GM12878 (cell line): Measurements from ENCODE around the gene MRM3. TPM values are rescaled to one million over a fixed set of nuclear protein-coding genes. Genes with fewer than 3 reads are reported as not detected.

Source experiments
- ATAC-seq: fragments of 200-7000 bp; cut with Tn5 transposase; 3 replicates; pipeline ENCODE4 v1.9.1; 2020; ENCODE audit warnings: mild to moderate bottlenecking, moderate library complexity
- BruUV-seq: library from RNA; stranded (reverse); fragments of 400-500 nt; replicated peaks from 2 replicates; lab custom pipeline; 2021; lab: Mats Ljungman, UMichigan
- CTCF ChIA-PET: fragments of 300-600 bp; sonication (Branson Sonifier 250); formaldehyde crosslinking; extraction: SDS; loops from one replicate; lab custom pipeline; 2021; ENCODE audit warnings: inconsistent platforms; lab: Yijun Ruan, JAX
- POLR2A ChIA-PET: fragments of 350-600 bp; formaldehyde crosslinking; extraction: SDS; loops from one replicate; lab custom pipeline; 2021; ENCODE audit warnings: inconsistent platforms; lab: Charles Lee
- RAD21 ChIA-PET: fragments of 300-600 bp; sonication (Branson Sonifier 250); formaldehyde crosslinking; loops from one replicate; lab custom pipeline; 2023; ENCODE audit warnings: antibody characterized with exemption; ENCODE audit not compliant: unreplicated experiment; lab: Charles Lee
- SMC1A ChIA-PET: fragments of 300-600 bp; sonication (Branson Sonifier 250); formaldehyde crosslinking; loops from one replicate; lab custom pipeline; 2023; ENCODE audit not compliant: unreplicated experiment, uncharacterized antibody; lab: Charles Lee
- DNase-seq: peaks from one replicate; pipeline ENCODE4 v3.0.0-alpha.2; 2011; ENCODE audit warnings: low read depth, low spot score
- FAIRE-seq: peaks from 3 replicates; lab custom pipeline; 2011; peaks lifted over from hg19 to GRCh38; lab: Jason Lieb, UNC
- H2AFZ ChIP-seq: 2 replicates; pipeline ENCODE4 v1.6.0; 2011; ENCODE audit warnings: low read depth, low read length, control low read depth; ENCODE audit not compliant: control insufficient read depth
- H3K27ac ChIP-seq: 2 replicates; pipeline ENCODE4 v1.5.1; 2011; ENCODE audit warnings: control low read depth; ENCODE audit not compliant: control insufficient read depth, insufficient read depth
- H3K27me3 ChIP-seq, 2 experiments: replicated peaks in 1 of 2; 2 replicates each; pipeline versions ENCODE4 v1.6.0 to v1.6.1; 2011; ENCODE audit warnings: low read length in 1 of 2; ENCODE audit not compliant: control insufficient read depth in 2 of 2, insufficient read depth in 2 of 2
- H3K36me3 ChIP-seq, 2 experiments: 2 replicates each; pipeline ENCODE4 v1.5.1; 2011; ENCODE audit warnings: low read length in 1 of 2; ENCODE audit not compliant: control insufficient read depth in 2 of 2, insufficient read depth in 2 of 2
- H3K4me1 ChIP-seq: 2 replicates; pipeline ENCODE4 v1.6.1; 2011; ENCODE audit warnings: mild to moderate bottlenecking, low read length, moderate library complexity, mixed read lengths; ENCODE audit not compliant: control insufficient read depth, insufficient read depth
- H3K4me2 ChIP-seq: 2 replicates; pipeline ENCODE4 v1.6.0; 2011; ENCODE audit warnings: control low read depth; ENCODE audit not compliant: control insufficient read depth, insufficient read depth
- H3K4me3 ChIP-seq: fragments of 200-600 bp; sonication (generic); 2 replicates; pipeline ENCODE4 v1.5.1; 2016
- H3K79me2 ChIP-seq: 2 replicates; pipeline ENCODE4 v1.6.0; 2011; ENCODE audit warnings: low read length; ENCODE audit not compliant: control insufficient read depth, insufficient read depth
- H3K9ac ChIP-seq: 2 replicates; pipeline ENCODE4 v1.8.0; 2011; ENCODE audit warnings: low read length, control low read depth, mixed read lengths; ENCODE audit not compliant: control insufficient read depth, insufficient read depth
- H3K9me3 ChIP-seq: replicated peaks from 3 replicates; pipeline ENCODE4 v1.5.1; 2011; ENCODE audit warnings: mild to moderate bottlenecking, low read length; ENCODE audit not compliant: control insufficient read depth, insufficient read depth
- H4K20me1 ChIP-seq: 2 replicates; pipeline ENCODE4 v1.6.0; 2011; ENCODE audit not compliant: control insufficient read depth, insufficient read depth
- BRCA1 ChIP-seq: IDR thresholded peaks from 2 replicates; pipeline ENCODE4 v1.6.1; 2011; ENCODE audit warnings: low read depth, low read length, improper control_type of control experiment
- CEBPB ChIP-seq, 2 experiments: fragments of 150-350 bp in 1 of 2; IDR thresholded peaks; 2 replicates each; pipeline ENCODE4 v1.6.1; 2012 to 2014; ENCODE audit warnings: low read depth in 2 of 2, low read length in 2 of 2, borderline replicate concordance in 1 of 2, inconsistent platforms in 1 of 2
- DPF2 ChIP-seq: fragments of 450-650 bp; IDR thresholded peaks from 2 replicates; pipeline ENCODE4 v1.6.1; 2017; ENCODE audit warnings: mild to moderate bottlenecking
- HDGF ChIP-seq: fragments of 450-650 bp; IDR thresholded peaks from 2 replicates; pipeline ENCODE4 v1.6.1; 2016; ENCODE audit warnings: antibody characterized with exemption
- IKZF2 ChIP-seq, 2 experiments: fragments of 450-650 bp; IDR thresholded peaks; 2 replicates each; pipeline ENCODE4 v1.6.1; 2017; ENCODE audit warnings: mild to moderate bottlenecking in 2 of 2, moderate library complexity in 2 of 2
- MXI1 ChIP-seq: fragments of 150-350 bp; IDR thresholded peaks from 2 replicates; pipeline ENCODE4 v1.6.1; 2011; ENCODE audit warnings: low read depth, mild to moderate bottlenecking, inconsistent platforms, low read length, improper control_type of control experiment
- NFIC ChIP-seq: IDR thresholded peaks from 2 replicates; pipeline ENCODE4 v1.6.1; 2012; ENCODE audit warnings: low read depth, mild to moderate bottlenecking, inconsistent platforms, low read length, moderate library complexity
- PAX8 ChIP-seq: fragments of 450-650 bp; IDR thresholded peaks from 2 replicates; pipeline ENCODE4 v1.6.1; 2017; ENCODE audit warnings: mild to moderate bottlenecking, moderate library complexity
- RAD21 ChIP-seq: IDR thresholded peaks from 2 replicates; pipeline ENCODE4 v1.6.1; 2011; ENCODE audit warnings: mild to moderate bottlenecking, low read depth, low read length, moderate library complexity; ENCODE audit not compliant: insufficient read depth
- RCOR1 ChIP-seq: conservative IDR thresholded peaks from 2 replicates; pipeline ENCODE4 v1.6.1; 2012; ENCODE audit warnings: low read depth, low read length, improper control_type of control experiment
- SMARCA5 ChIP-seq: fragments of 450-650 bp; IDR thresholded peaks from 2 replicates; pipeline ENCODE4 v1.6.1; 2017; ENCODE audit warnings: mild to moderate bottlenecking
- WRNIP1 ChIP-seq: IDR thresholded peaks from 2 replicates; pipeline ENCODE4 v1.6.1; 2011; ENCODE audit warnings: low read depth, low read length, improper control_type of control experiment, borderline replicate concordance
- ZZZ3 ChIP-seq: IDR thresholded peaks from 2 replicates; pipeline ENCODE4 v1.6.1; 2011; ENCODE audit warnings: low read depth; ENCODE audit not compliant: control insufficient read depth, insufficient read length
- WGBS: methylation state at CpG from one replicate; pipeline ENCODE4 v1.1.6; 2016; ENCODE audit warnings: low lambda C conversion rate; ENCODE audit not compliant: insufficient replicate concordance, insufficient coverage; ENCODE audit errors: missing lambda C conversion rate; 5-methylcytosine and 5-hydroxymethylcytosine counted together
- in situ Hi-C: fragments of 300-500 bp; cut with MboI; formaldehyde crosslinking; loops from 9 replicates; pipeline ENCODE4 v1.14.3; 2018; ENCODE audit warnings: mixed read lengths
- intact Hi-C: fragments of 100-400 bp; cut with micrococcal nuclease; formaldehyde crosslinking; loops from one replicate; pipeline ENCODE4 v1.14.2; 2022; ENCODE audit not compliant: unreplicated experiment
- polyA plus RNA-seq, 11 experiments: library from polyadenylated mRNA; depleted of rRNA in 4 of 11; unstranded in 6 of 11; stranded (reverse) in 5 of 11; fragments of >200 nt; fragmentation: Nextera tagmentation in 4 of 11; fragmentation: Illumina TruSeq in 1 of 11; extraction: Ambion mirVana in 4 of 11; extraction: Trizol in 1 of 11; gene quantifications; 1 replicate in 1 of 11; 2 replicates in 10 of 11; pipeline versions ENCODE4 v1.2.1 to v1.2.3, GENCODE V29; 2011 to 2016; ENCODE audit warnings: inconsistent platforms in 2 of 11, missing spikeins in 2 of 11, low read depth in 1 of 11
- total RNA-seq, 4 experiments: library from RNA; depleted of rRNA in 3 of 4; stranded (reverse); fragments of >200 nt in 3 of 4; fragmentation: Illumina TruSeq in 1 of 4; extraction: Trizol in 1 of 4; gene quantifications; 2 replicates each; pipeline versions ENCODE4 v1.2.1 to v1.2.3, GENCODE V29; 2013 to 2021
- TF ChIP-seq, protein P1 (sequence below): fragments of 450-650 bp; IDR thresholded peaks from 2 replicates; pipeline ENCODE4 v1.6.1; 2017; ENCODE audit warnings: mild to moderate bottlenecking, moderate library complexity
- TF ChIP-seq, protein P2 (sequence below): IDR thresholded peaks from 2 replicates; pipeline ENCODE4 v1.6.1; 2012; ENCODE audit warnings: improper control_type of control experiment, low read depth, low read length; ENCODE audit not compliant: insufficient replicate concordance

The MRM3 gene
- total and polyA plus RNA-seq, 10 of the 15 experiments (the other 5 are each of a cell fraction or from before 2014, with no cell fraction given), result 2.3 to 48.9 (median 26.6) TPM

DNA sequence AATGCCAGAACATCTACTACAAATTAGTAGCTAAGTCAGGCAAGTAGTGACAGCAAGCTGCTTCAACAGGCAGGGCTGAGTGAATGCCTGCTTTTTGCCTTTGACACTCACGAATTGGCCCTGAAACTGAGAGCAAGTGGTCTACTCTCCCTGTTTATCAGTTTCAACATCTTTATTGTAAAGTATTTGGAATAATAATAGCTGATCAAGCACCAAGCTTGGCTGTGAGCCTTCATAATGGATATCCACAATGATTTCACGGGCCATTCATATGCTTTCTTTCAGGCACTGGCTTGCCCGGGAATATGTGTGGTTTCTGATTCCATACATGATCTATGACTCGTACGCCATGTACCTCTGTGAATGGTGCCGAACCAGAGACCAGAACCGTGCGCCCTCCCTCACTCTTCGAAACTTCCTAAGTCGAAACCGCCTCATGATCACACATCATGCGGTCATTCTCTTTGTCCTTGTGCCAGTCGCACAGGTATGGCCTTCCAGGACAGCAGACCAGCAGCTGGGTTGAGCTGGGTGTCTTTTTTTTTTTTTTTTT lies 44.5 kb upstream of the MRM3 start:
- Histone ChIP-seq H3K4me2 (no peak overlapping the region), H3K27me3 (no peaks in the 10 kb centered on the region), H3K9ac (no peak overlapping the region), H3K4me3 (no peak overlapping the region), H3K79me2 (peaks cover 13% of the 10 kb centered on the region), H3K4me1 (peaks cover 16% of the 10 kb centered on the region), H2AFZ (no peak overlapping the region), H3K9me3 (no peaks in the 10 kb centered on the region), H3K27ac (no peak overlapping the region), H4K20me1 (no peaks in the 10 kb centered on the region), H3K36me3 (peaks cover 2 to 15% of the 10 kb centered on the region in 2 experiments; a peak in 3 of 4 replicates)
- CTCF ChIA-PET, result interaction anchor here (0.6 to 2.9 kb wide), 4 partner anchors 10 to 37 kb away, joined by 3 to 7 read pairs (median 4); no protein-coding TSS in a partner anchor
- in situ Hi-C loops, result no loop called here
- WGBS, result 93% methylated on average over 13 of the region's 13 CpGs
- DNase-seq (no peak), ATAC-seq (no peak), FAIRE-seq (no peak)
- no TSS peak for BruUV-seq
- SMC1A ChIA-PET, result no interaction called here
- POLR2A ChIA-PET, result no interaction called here
- RAD21 ChIA-PET, result interaction anchor here (1.3 kb wide), 1 partner anchor 13 kb away, joined by 3 read pairs; no protein-coding TSS in a partner anchor
- intact Hi-C loops, result no loop called here
- TF ChIP-seq CEBPB (IDR thresholded peaks at IDR 0.05; ENCODE audit: borderline replicate concordance in 1 of 2, low read depth in 2 of 2, low read length in 2 of 2) (no peak), RAD21 (no peak), WRNIP1 (no peak), IKZF2 (IDR thresholded peaks at IDR 0.05) (no peak), BRCA1 (no peak), ZZZ3 (no peak), SMARCA5 (no peak), NFIC (no peak), PAX8 (no peak), MXI1 (no peak), DPF2 (no peak), RCOR1 (no peak), HDGF (no peak)
- TF ChIP-seq, protein P1, sequence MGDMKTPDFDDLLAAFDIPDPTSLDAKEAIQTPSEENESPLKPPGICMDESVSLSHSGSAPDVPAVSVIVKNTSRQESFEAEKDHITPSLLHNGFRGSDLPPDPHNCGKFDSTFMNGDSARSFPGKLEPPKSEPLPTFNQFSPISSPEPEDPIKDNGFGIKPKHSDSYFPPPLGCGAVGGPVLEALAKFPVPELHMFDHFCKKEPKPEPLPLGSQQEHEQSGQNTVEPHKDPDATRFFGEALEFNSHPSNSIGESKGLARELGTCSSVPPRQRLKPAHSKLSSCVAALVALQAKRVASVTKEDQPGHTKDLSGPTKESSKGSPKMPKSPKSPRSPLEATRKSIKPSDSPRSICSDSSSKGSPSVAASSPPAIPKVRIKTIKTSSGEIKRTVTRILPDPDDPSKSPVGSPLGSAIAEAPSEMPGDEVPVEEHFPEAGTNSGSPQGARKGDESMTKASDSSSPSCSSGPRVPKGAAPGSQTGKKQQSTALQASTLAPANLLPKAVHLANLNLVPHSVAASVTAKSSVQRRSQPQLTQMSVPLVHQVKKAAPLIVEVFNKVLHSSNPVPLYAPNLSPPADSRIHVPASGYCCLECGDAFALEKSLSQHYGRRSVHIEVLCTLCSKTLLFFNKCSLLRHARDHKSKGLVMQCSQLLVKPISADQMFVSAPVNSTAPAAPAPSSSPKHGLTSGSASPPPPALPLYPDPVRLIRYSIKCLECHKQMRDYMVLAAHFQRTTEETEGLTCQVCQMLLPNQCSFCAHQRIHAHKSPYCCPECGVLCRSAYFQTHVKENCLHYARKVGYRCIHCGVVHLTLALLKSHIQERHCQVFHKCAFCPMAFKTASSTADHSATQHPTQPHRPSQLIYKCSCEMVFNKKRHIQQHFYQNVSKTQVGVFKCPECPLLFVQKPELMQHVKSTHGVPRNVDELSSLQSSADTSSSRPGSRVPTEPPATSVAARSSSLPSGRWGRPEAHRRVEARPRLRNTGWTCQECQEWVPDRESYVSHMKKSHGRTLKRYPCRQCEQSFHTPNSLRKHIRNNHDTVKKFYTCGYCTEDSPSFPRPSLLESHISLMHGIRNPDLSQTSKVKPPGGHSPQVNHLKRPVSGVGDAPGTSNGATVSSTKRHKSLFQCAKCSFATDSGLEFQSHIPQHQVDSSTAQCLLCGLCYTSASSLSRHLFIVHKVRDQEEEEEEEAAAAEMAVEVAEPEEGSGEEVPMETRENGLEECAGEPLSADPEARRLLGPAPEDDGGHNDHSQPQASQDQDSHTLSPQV, result no peak
- TF ChIP-seq, protein P2, sequence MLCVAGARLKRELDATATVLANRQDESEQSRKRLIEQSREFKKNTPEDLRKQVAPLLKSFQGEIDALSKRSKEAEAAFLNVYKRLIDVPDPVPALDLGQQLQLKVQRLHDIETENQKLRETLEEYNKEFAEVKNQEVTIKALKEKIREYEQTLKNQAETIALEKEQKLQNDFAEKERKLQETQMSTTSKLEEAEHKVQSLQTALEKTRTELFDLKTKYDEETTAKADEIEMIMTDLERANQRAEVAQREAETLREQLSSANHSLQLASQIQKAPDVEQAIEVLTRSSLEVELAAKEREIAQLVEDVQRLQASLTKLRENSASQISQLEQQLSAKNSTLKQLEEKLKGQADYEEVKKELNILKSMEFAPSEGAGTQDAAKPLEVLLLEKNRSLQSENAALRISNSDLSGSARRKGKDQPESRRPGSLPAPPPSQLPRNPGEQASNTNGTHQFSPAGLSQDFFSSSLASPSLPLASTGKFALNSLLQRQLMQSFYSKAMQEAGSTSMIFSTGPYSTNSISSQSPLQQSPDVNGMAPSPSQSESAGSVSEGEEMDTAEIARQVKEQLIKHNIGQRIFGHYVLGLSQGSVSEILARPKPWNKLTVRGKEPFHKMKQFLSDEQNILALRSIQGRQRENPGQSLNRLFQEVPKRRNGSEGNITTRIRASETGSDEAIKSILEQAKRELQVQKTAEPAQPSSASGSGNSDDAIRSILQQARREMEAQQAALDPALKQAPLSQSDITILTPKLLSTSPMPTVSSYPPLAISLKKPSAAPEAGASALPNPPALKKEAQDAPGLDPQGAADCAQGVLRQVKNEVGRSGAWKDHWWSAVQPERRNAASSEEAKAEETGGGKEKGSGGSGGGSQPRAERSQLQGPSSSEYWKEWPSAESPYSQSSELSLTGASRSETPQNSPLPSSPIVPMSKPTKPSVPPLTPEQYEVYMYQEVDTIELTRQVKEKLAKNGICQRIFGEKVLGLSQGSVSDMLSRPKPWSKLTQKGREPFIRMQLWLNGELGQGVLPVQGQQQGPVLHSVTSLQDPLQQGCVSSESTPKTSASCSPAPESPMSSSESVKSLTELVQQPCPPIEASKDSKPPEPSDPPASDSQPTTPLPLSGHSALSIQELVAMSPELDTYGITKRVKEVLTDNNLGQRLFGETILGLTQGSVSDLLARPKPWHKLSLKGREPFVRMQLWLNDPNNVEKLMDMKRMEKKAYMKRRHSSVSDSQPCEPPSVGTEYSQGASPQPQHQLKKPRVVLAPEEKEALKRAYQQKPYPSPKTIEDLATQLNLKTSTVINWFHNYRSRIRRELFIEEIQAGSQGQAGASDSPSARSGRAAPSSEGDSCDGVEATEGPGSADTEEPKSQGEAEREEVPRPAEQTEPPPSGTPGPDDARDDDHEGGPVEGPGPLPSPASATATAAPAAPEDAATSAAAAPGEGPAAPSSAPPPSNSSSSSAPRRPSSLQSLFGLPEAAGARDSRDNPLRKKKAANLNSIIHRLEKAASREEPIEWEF, result no peak
